ENCODE data around the gene FSTL5.

Gene FSTL5

GRCh38 chr4:162102713-162103112, 61.1 kb downstream of the FSTL5 start:
- no peak for DNase-seq

- DNase-seq = no peak
Observed at GRCh38 chr4:162101337-162101736, 62.5 kb downstream of the FSTL5 start.

DNA sequence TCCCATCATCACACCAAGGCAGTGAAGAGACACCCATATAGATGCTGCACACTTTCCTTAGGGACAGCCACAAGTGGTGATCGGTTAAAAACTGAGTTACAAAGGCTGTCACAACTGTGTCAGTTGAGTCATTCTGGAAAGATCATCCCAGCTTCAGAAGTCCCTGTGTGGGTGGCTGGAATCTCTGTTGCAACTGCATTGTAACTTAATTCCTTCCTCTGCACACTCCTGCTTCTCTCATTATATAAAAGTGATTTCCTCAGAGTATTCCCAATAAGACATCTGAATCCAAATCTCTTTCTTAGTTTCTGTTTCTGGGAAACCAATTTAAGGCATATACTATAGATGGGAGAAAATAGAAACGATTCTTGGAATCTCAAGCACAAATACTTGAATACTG, 88.1 kb downstream of the FSTL5 start:
- DNase-seq = no peak

GRCh38 chr4:162061214-162061613, 102.6 kb downstream of the FSTL5 start:
- no peak for DNase-seq

- DNase-seq = no peak
Observed at GRCh38 chr4:162059656-162060055, 104.1 kb downstream of the FSTL5 start.

DNA sequence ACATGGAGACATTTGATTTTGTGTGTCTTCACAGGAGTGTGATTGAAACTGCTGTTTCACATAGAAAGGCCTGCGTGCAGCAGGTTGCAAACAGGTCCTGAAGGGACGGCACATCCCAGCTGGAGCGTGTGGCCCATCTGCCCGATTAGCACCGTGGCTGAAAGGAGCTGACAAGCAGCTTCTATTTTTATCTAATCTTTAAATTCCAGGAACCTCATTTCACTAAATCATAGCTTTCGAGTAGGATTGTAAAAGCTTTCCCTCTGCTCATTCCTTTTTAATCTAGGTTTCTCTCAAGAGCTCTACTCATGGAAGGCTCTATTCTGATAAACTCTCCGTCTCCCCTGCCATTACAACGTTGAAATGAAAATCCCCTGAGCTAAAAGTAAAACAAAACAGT, 106.8 kb downstream of the FSTL5 start:
- DNase-seq = no peak

DNA sequence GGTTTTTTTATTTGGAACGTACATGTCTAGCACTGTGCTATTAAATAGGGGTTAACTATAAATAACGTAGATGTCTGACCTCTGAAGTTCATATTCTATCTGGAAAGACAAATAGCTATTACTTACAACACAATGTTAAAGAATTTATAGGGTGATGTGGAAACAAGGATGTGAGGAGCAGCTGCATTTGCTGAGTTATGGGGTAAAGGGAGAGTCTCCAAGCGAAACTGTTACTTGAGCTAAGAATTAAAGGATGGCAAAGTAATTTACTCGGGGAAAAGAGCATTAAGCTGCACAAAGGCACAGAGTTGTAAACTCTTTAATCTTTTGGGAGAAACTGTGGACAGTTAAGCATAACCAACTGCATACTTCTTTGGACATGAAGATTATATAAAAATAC, 117.7 kb downstream of the FSTL5 start:
- DNase-seq = no peak

DNA sequence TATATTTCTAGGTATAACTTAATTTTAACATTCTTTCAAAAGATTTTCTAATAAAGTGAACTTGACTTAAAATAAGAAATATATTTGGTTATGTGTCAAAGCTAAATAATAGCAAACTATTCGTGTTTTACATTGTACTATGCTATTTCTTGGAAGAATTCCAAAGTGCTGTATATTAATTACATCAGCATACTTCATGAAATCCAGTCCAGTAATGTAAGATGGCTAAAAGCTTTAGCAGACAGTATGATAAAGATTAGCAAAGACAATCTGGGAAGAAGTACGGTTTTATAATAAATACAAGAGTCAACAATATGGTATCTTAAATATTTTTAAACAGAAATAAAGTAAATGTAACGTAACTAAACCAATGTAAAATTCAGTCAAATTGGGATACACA, 125.7 kb downstream of the FSTL5 start:
- DNase-seq = no peak

- no peak for DNase-seq
Observed at GRCh38 chr4:162017863-162018262, 145.9 kb downstream of the FSTL5 start.

DNA sequence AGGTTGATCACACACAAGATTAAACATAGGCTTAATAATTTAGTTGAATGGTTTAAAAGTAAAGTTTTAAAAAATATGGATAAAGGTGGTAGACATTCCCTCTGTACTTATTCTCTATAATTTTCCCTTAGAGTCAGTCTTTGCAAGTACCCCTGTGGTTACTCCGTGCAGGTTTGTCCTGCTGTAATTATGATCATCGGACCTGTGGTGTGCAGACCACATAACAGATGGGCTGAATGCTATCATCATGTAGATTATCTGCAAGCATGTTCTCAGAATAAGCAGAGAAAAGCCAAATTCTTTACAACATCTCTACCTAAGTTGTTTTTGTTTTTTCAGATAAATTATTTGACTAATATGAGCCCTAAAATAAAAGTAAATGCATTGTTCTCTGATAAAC, 146.8 kb downstream of the FSTL5 start:
- no peak for DNase-seq

DNA sequence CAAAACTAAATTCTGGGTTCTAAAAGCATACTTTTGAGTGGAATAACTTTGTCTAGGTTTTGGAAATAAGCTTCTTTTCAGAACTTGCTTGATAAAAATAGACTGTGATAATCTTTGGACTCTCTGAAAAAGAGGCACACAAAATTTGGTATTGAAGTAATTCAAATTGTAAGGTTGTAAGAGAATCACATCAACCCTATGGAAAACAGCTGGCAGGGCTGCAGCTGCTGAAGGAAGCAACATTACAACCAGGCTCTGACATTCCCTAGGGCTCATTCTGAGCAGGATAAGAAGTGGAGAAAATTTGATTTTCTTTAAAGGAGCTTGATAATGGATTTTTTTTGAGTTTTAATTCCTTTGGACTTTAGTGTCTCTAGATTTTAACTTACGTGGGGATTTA, 147.6 kb downstream of the FSTL5 start:
- no peak for DNase-seq

- DNase-seq = no peak
Observed at GRCh38 chr4:162015090-162015489, 148.7 kb downstream of the FSTL5 start.

DNA sequence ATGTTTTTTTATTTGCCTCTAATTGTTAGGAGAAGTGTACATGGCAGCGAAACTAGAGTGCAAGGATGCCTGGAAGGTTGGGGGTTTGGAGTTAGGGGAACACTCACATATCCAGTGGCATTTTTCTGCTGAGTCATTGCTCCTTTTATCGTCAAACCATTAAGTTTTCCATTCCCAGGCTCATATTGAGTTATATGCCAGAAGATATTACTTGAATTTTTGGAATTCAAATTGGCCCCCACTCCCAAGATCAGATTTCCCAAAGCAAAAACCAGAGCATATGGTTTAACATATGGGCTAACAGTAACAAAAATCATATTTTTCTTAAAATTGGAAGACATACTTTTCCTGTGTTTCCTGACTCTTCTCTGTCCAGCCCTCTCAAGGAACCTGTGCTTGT, 152.7 kb downstream of the FSTL5 start:
- DNase-seq = no peak

GRCh38 chr4:162010362-162010761, 153.4 kb downstream of the FSTL5 start:
- DNase-seq = no peak

- no peak for DNase-seq
Observed at GRCh38 chr4:161992317-161992716, 171.5 kb downstream of the FSTL5 start.

GRCh38 chr4:161991811-161992210, 172.0 kb downstream of the FSTL5 start:
- no peak for DNase-seq

DNA sequence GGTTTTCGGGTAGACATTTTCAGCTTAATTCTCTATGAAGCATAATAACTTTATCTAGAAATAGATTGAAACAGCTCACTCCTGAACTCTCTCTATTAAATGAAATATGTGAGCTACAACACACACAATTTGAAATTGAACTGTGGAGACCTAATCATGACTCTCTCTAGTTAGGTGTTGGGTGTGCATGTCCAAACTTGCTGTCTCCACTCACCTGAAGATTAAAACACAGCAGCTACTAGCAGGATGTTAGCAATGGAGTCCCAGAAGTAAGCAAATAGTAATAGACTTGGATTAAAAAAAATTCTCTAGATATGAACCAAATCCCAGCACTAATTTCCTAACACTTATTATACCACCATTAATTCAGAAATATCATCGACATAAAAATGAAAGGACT, 173.1 kb downstream of the FSTL5 start:
- DNase-seq = no peak

GRCh38 chr4:161988946-161989345, 174.9 kb downstream of the FSTL5 start:
- no peak for DNase-seq

GRCh38 chr4:161987611-161988010, 176.2 kb downstream of the FSTL5 start:
- no peak for DNase-seq

DNA sequence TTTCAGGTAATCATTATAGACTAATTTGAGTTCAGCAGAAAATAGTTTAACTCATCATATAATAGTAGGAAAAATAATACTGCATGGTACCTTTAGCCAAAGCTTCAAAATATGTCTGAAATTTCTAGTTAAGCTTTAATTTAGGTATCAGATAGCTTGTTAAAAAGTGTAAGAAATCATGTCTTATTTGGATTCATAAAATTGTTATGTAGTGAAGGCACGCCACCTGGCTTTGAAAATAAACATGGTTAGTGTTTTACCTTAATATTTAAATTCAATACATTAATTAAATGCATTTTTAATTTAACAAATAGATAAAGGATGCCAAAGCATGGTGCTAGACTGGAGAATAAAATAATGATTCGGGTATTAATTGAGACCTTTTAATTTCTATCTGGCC, 211.4 kb downstream of the FSTL5 start:
- no peak for DNase-seq

DNA sequence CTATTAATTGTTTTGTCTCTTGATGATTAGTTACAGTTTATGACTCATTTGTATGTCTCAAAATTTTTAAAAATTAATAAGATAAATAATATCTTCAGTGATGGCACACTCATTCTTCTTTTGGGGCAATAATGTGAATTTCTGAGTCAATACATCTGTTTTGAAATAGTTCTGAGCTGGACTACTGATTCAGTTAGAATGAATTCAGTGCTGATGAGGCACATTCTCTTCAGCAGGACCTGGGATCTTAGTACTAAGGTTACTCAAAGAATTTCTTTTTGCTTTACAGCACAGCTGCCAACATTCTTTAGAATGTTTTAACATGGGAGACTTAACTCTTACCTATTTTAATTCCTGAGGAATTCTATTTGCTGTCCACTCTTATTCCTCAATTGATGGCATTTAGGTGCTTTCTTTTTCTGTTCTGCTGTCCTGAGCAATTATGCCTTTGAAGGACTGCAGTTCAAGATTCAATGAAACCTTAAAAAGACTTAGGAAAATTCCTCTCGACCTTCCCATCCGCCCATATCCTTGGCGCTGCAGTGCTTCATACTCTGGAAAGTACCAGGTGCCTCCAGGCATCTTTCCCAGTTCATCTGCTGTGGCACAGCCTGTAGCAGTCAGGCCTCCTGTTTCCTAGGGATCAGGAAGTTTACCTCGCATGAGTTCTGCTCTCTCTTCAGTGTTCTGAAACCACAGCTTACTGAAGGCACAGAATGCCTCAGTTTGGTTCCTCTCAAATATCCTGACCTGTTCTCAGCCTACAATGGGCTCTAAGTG, 213.7 kb downstream of the FSTL5 start:
- no peak for DNase-seq

DNA sequence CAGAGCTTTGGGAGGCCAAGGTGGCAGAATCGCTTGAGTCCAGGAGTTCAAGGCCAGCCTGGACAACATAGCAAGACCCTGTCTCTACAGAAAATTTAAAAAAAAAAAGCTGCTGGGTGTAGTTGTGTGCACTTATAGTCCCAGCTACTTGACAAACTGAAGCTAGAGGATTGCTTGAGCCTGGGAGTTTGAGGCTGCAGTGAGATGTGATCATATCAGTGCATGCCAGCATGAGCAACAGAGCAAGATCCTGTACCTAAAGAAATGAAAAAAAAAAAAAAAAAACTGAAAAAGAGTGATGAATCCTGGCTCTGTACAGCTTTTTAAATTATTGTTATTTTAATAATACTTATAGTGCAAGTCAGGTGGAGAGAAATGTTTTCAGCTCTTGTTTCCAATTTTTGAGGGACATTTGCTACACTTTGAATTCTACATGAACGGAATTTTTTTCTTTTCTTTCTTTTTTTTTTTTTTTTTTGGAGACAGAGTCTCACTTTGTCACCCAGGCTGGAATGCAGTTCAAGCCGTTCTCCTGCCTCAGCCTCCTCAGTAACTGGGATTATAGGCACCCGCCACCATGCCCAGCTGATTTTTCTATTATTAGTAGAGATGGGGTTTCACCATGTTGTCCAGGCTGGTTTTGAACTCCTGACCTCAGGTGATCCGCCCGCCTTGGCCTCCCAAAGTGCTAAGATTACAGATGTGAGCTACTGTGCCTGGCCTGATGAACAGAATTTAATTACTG, 215.6 kb downstream of the FSTL5 start:
- DNase-seq = no peak

DNA sequence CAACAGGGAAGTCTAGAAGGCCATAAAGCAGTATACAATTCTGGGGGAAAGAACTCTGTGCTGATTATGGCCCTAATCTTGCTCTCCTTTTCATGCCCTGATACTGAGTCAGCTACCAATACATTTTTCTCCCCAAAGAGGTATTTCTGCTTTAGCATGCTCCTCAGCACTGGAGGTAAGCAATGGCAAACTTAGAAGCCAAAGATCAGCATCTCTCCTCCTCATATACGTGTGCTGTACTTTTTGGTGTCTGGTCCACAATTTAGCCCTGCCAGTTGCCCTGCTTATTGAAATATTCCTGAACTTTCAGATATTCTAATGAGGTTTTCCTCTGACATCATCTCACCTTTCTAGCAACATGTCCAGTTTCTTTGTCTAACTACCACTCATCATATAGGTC, 226.2 kb downstream of the FSTL5 start:
- DNase-seq = no peak

Measured in activated T-cell treated with anti-CD3 and anti-CD28 coated beads, Interleukin-2, amount 50 U/mL, for 48 hours (primary cell).